Fibroblast of mammary gland (primary cell): Measurements from ENCODE around the gene ETV1.

Source experiments
- DNase-seq: peaks from one replicate; pipeline ENCODE4 v3.0.0-alpha.2; 2010; ENCODE audit warnings: low read depth
- H3K4me3 ChIP-seq: 2 replicates; pipeline ENCODE4 v1.5.1; 2011; ENCODE audit warnings: low read depth, mild to moderate bottlenecking, low read length, moderate library complexity; ENCODE audit not compliant: control insufficient read depth
- TF ChIP-seq, protein P1 (sequence below): conservative IDR thresholded peaks from 2 replicates; pipeline ENCODE4 v1.5.1; 2011; ENCODE audit warnings: low read depth, low read length, inconsistent platforms; ENCODE audit not compliant: control insufficient read depth, insufficient read depth

Gene ETV1

DNA sequence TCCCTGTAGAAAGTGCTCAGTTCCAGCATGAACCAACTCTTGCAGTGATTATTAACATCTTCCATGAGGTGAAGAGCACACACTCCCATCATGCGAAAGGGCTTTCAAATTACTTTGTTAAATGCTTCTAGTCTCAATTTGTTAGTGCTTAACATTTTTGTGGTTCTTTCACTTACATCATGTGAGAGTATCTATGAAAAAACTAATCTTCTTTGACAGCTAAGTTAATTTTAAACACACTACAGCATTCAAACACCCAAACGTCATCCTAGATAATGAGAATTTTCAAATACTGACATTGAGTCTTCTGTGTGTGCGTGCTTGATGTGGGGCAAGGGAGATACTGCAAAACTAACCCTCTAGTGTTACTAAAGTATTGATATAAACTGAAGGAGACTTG, 84.8 kb downstream of the ETV1 start:
- DNase-seq = peak; percentile 49
- H3K4me3 ChIP-seq = no peak overlapping the region
- TF ChIP-seq, protein P1, sequence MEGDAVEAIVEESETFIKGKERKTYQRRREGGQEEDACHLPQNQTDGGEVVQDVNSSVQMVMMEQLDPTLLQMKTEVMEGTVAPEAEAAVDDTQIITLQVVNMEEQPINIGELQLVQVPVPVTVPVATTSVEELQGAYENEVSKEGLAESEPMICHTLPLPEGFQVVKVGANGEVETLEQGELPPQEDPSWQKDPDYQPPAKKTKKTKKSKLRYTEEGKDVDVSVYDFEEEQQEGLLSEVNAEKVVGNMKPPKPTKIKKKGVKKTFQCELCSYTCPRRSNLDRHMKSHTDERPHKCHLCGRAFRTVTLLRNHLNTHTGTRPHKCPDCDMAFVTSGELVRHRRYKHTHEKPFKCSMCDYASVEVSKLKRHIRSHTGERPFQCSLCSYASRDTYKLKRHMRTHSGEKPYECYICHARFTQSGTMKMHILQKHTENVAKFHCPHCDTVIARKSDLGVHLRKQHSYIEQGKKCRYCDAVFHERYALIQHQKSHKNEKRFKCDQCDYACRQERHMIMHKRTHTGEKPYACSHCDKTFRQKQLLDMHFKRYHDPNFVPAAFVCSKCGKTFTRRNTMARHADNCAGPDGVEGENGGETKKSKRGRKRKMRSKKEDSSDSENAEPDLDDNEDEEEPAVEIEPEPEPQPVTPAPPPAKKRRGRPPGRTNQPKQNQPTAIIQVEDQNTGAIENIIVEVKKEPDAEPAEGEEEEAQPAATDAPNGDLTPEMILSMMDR = no peak

DNA sequence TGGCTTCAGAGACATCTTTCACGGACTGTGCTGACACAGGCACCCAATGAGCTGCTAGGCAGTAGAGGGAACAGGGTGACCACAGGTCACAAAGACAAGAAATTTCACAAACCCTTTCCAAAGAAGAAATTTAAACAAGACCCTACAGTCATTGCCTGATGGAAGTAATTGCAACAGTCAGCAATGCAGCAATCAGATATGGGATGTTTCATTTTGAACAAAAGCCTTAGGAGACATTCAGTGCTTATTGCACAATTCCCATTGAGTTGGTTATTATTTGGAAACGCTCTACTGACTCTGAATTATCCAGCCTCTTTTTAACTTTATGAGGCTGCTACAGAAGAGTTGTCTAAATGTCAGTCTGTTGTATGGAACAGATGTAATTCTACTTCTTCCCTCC, 85.5 kb downstream of the ETV1 start:
- TF ChIP-seq, protein P1 = no peak
- no peak overlapping the region for H3K4me3 ChIP-seq
- peak; percentile 76 for DNase-seq

DNA sequence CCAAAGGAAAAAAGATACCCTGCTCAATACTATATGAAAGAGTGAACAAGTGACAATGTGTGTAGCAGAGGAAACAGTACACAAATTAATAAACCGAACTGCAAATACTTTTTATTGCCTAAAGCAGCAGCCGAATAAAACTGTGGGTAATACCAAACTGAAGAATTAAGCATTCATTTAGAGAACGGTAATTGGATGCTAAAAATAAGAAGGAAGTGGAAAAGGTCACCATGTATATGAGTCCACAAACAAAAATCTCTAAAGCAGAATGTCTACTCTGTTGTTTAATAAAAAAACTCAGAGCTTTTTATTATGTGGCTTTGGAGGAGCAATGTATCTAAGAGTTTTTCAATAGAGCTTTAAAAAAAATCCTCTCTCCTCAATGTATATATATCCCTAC, 87.9 kb downstream of the ETV1 start:
- H3K4me3 ChIP-seq = no peak overlapping the region
- TF ChIP-seq, protein P1 = no peak
- no peak for DNase-seq

DNA sequence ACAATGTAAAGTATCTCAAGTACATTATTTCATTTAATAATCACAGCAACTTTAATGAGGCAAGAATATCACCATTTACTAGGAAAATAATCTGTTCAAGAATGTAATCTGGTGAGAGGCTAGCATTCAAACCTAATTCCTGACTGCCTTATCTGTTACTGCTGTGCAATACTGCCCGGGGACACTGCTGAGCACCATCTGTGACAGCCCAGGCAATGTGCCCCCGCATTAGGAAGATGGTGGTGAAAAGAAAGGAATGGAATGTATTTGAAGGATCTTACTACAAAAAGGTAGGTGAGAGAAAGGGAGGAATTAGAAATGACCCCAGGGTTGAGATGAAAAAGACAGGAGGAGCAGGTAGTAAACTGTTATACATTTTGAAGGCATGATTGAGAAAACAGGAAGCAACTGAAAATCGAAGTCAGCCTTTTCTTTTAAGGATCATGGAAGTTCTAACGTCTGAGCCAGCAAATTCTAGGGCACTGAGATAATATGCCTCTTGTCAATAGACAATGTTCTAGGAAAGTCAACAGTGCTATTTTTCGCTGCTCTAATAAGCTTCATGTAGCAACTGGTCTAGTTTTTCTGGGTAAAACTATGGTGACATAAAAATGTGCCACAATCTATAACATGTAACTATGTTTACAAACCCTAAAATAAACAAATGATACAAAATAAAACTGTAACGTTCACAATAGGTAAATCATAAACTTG, 90.4 kb downstream of the ETV1 start:
- DNase-seq = no peak
- TF ChIP-seq, protein P1 = no peak
- H3K4me3 ChIP-seq = no peak overlapping the region

DNA sequence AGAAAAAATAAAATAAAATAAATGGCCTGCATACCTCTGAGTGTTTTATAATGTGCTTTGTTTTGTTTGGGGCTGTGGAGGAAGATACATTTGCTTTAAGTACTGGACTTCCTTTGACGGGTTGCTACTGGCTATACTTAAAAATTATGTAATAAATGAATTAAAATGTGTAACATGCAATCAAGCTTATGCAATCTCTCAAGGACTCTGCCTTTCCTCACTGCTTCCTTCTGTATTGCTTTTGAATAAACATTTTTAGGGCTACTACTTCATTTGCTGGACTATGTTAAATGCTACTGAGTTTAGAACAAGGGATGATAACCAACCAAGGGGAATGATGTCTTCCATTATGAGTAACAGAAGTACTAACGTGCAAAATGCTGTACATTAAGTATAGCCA, 91.6 kb downstream of the ETV1 start:
- no peak for DNase-seq
- TF ChIP-seq, protein P1 = no peak

DNA sequence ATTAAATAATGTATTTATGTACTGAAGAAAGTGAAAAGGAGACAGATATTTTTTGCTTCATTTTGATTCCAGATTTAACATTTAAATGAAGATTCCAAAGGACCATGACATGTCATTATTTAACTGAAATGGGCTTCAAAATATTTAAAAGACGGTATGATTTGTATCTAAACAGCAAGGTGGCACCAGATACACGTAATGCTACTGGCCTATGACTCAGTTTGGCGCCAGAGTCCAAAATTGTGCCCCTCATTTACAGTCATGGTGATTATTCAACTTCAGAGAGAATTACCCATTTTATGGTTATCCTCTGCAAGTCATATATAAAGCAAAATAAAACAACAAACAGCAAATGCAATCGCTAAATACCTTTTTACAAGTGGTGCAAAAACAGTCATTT, 94.5 kb downstream of the ETV1 start:
- TF ChIP-seq, protein P1 = no peak
- DNase-seq = no peak
- no peak overlapping the region for H3K4me3 ChIP-seq

More for the DNA sequence above, 91.6 kb downstream of the ETV1 start:
- H3K4me3 ChIP-seq = no peak overlapping the region
